Pulmonary artery endothelial cell (primary cell): ENCODE results near the gene HILPDA. TPM values are rescaled to one million over a fixed set of nuclear protein-coding genes. Genes with fewer than 3 reads are reported as not detected.

Source experiments
- DNase-seq: peaks from one replicate; pipeline ENCODE4 v3.0.0-alpha.2; 2011; ENCODE audit warnings: low read depth, low spot score
- total RNA-seq: library from RNA; depleted of rRNA; stranded (reverse); fragments of >200 nt; gene quantifications from 2 replicates; pipeline ENCODE4 v1.2.3, GENCODE V29; 2014

Gene HILPDA
- total RNA-seq = 11.7 and 14.4 TPM in 2 replicates

- DNase-seq = peak; percentile 48
Measured at GRCh38 chr7:128455543-128456254, at the start of gene HILPDA. Gene HILPDA, plus strand, starts transcription at chr7:128455878. Its CDS starts 1,391 bp downstream, at chr7:128457269.

GRCh38 chr7:128406314-128407232 is 49.1 kb upstream of the HILPDA start:
- DNase-seq = no peak

GRCh38 chr7:128407233-128407589 is 48.5 kb upstream of the HILPDA start:
- no peak for DNase-seq

GRCh38 chr7:128407751-128408708 is 47.6 kb upstream of the HILPDA start:
- DNase-seq = no peak

GRCh38 chr7:128408709-128409595 is 46.7 kb upstream of the HILPDA start:
- DNase-seq = no peak

- no peak for DNase-seq
Measured at GRCh38 chr7:128409596-128410450, 45.9 kb upstream of the HILPDA start, which contains the start of gene IMPDH1. Gene IMPDH1, minus strand, starts transcription at chr7:128409982. Its CDS starts 81 bp downstream, at chr7:128409901.

GRCh38 chr7:128410451-128410753 is 45.3 kb upstream of the HILPDA start:
- DNase-seq = no peak

- no peak for DNase-seq
Measured at GRCh38 chr7:128415217-128415785, 40.4 kb upstream of the HILPDA start.

GRCh38 chr7:128417071-128417470 is 38.6 kb upstream of the HILPDA start:
- DNase-seq = no peak

- no peak for DNase-seq
Measured at GRCh38 chr7:128419257-128419656, 36.4 kb upstream of the HILPDA start.

GRCh38 chr7:128420773-128421172 is 34.9 kb upstream of the HILPDA start:
- DNase-seq = no peak

- DNase-seq = no peak
Measured at GRCh38 chr7:128421384-128421783, 34.3 kb upstream of the HILPDA start.

GRCh38 chr7:128422037-128422436 is 33.6 kb upstream of the HILPDA start:
- no peak for DNase-seq

GRCh38 chr7:128422842-128423241 is 32.8 kb upstream of the HILPDA start:
- no peak for DNase-seq

GRCh38 chr7:128424686-128425275 is 30.9 kb upstream of the HILPDA start:
- no peak for DNase-seq

GRCh38 chr7:128425850-128426249 is 29.8 kb upstream of the HILPDA start:
- no peak for DNase-seq

- DNase-seq = no peak
Measured at GRCh38 chr7:128427289-128427891, 28.3 kb upstream of the HILPDA start.

GRCh38 chr7:128430207-128430606 is 25.5 kb upstream of the HILPDA start:
- DNase-seq = no peak
